H9 (cell line): Measurements from ENCODE around the gene SHISA4. TPM values are rescaled to one million over a fixed set of nuclear protein-coding genes. Genes with fewer than 3 reads are reported as not detected.

ENCODE experiments used
- DNase-seq: peaks from one replicate; pipeline ENCODE4 v3.0.0-alpha.2; 2017
- H2AFZ ChIP-seq: one replicate; pipeline ENCODE4 v1.6.1; 2013; ENCODE audit warnings: mild to moderate bottlenecking, low read length, control low read depth, moderate library complexity
- H2AK5ac ChIP-seq: 2 replicates; pipeline ENCODE4 v1.6.1; 2013; ENCODE audit warnings: low read length, control low read depth, mixed read lengths; ENCODE audit not compliant: insufficient read length
- H2BK120ac ChIP-seq: one replicate; pipeline ENCODE4 v1.6.1; 2013; ENCODE audit warnings: low read depth, mild to moderate bottlenecking, low read length, control low read depth, inconsistent platforms; ENCODE audit not compliant: poor library complexity, severe bottlenecking
- H2BK12ac ChIP-seq: 2 replicates; pipeline ENCODE4 v1.6.1; 2013; ENCODE audit warnings: low read length, control low read depth, mixed read lengths, low read depth; ENCODE audit not compliant: insufficient read length
- H2BK15ac ChIP-seq: 2 replicates; pipeline ENCODE4 v1.6.1; 2013; ENCODE audit warnings: low read depth, low read length, control low read depth
- H2BK20ac ChIP-seq: one replicate; pipeline ENCODE4 v1.6.1; 2013; ENCODE audit warnings: low read depth, mild to moderate bottlenecking, low read length, control low read depth, inconsistent platforms; ENCODE audit not compliant: poor library complexity, severe bottlenecking
- H2BK5ac ChIP-seq: 2 replicates; pipeline ENCODE4 v1.6.1; 2013; ENCODE audit warnings: low read length, control low read depth, mixed read lengths; ENCODE audit not compliant: insufficient read length
- H3K14ac ChIP-seq: 2 replicates; pipeline ENCODE4 v1.6.1; 2013; ENCODE audit warnings: low read length, control low read depth; ENCODE audit not compliant: insufficient read depth
- H3K18ac ChIP-seq: 2 replicates; pipeline ENCODE4 v1.6.1; 2013; ENCODE audit warnings: low read depth, mild to moderate bottlenecking, mixed read lengths, low read length, control low read depth; ENCODE audit not compliant: insufficient read length
- H3K23ac ChIP-seq: 2 replicates; pipeline ENCODE4 v1.6.1; 2013; ENCODE audit warnings: low read length, control low read depth, mixed read lengths, low read depth; ENCODE audit not compliant: insufficient read length
- H3K23me2 ChIP-seq: 2 replicates; pipeline ENCODE4 v1.6.1; 2013; ENCODE audit warnings: low read depth, mild to moderate bottlenecking, mixed read lengths, low read length, control low read depth; ENCODE audit not compliant: insufficient read length, poor library complexity, severe bottlenecking
- H3K27ac ChIP-seq: 2 replicates; pipeline ENCODE4 v1.5.1; 2013; ENCODE audit warnings: low read length, control low read depth, mixed read lengths, low read depth; ENCODE audit not compliant: insufficient read length
- H3K27me3 ChIP-seq: 2 replicates; pipeline ENCODE4 v1.6.1; 2013; ENCODE audit warnings: low read length, control low read depth, inconsistent platforms; ENCODE audit not compliant: insufficient read depth
- H3K4ac ChIP-seq: 2 replicates; pipeline ENCODE4 v1.6.1; 2013; ENCODE audit warnings: low read depth, mild to moderate bottlenecking, control low read depth, inconsistent platforms, low read length, moderate library complexity
- H3K4me1 ChIP-seq: 2 replicates; pipeline ENCODE4 v1.6.1; 2013; ENCODE audit warnings: low read length, control low read depth, inconsistent platforms; ENCODE audit not compliant: insufficient read depth
- H3K4me2 ChIP-seq: 2 replicates; pipeline ENCODE4 v1.6.1; 2013; ENCODE audit warnings: low read length, control low read depth, mixed read lengths; ENCODE audit not compliant: insufficient read length, insufficient read depth
- H3K56ac ChIP-seq: 2 replicates; pipeline ENCODE4 v1.6.1; 2013; ENCODE audit warnings: low read depth, mild to moderate bottlenecking, mixed read lengths, low read length, control low read depth; ENCODE audit not compliant: insufficient read length
- H3K79me1 ChIP-seq: 2 replicates; pipeline ENCODE4 v1.6.1; 2013; ENCODE audit warnings: low read depth, mild to moderate bottlenecking, moderate library complexity, low read length, control low read depth, inconsistent platforms; ENCODE audit not compliant: insufficient read depth, poor library complexity, severe bottlenecking
- H3K79me2 ChIP-seq: 2 replicates; pipeline ENCODE4 v1.6.1; 2013; ENCODE audit warnings: low read length, control low read depth, inconsistent platforms; ENCODE audit not compliant: insufficient read depth
- H3K9ac ChIP-seq: 2 replicates; pipeline ENCODE4 v1.6.1; 2013; ENCODE audit warnings: low read length, control low read depth, mixed read lengths; ENCODE audit not compliant: insufficient read length; ENCODE audit errors: extremely low read depth
- H3K9me3 ChIP-seq: one replicate; pipeline ENCODE4 v1.6.1; 2013; ENCODE audit warnings: low read depth, low read length, inconsistent platforms; ENCODE audit not compliant: control insufficient read depth
- H3T11ph ChIP-seq: one replicate; pipeline ENCODE4 v1.6.1; 2013; ENCODE audit warnings: mild to moderate bottlenecking, low read length, control low read depth, inconsistent platforms
- H4K20me1 ChIP-seq: one replicate; pipeline ENCODE4 v1.6.1; 2013; ENCODE audit not compliant: control insufficient read depth, insufficient read length, insufficient read depth
- H4K5ac ChIP-seq: 2 replicates; pipeline ENCODE4 v1.6.1; 2013; ENCODE audit warnings: low read depth, mild to moderate bottlenecking, mixed read lengths, low read length, control low read depth; ENCODE audit not compliant: insufficient read length
- H4K8ac ChIP-seq: replicated peaks from 2 replicates; pipeline ENCODE4 v1.6.1; 2013; ENCODE audit warnings: low read length, control low read depth, mixed read lengths, low read depth; ENCODE audit not compliant: insufficient read length
- H4K91ac ChIP-seq: 2 replicates; pipeline ENCODE4 v1.6.1; 2013; ENCODE audit warnings: low read depth, mild to moderate bottlenecking, moderate library complexity, mixed read lengths, low read length, control low read depth; ENCODE audit not compliant: insufficient read length
- H3K27ac Mint-ChIP-seq, 3 experiments: 2 replicates in 2 of 3; 3 replicates in 1 of 3; pipeline ENCODE4 v1.8.0; 2020 to 2021; ENCODE audit warnings: mixed read lengths in 3 of 3, mild to moderate bottlenecking in 1 of 3, moderate library complexity in 1 of 3
- H3K27me3 Mint-ChIP-seq: 2 replicates; pipeline ENCODE4 v1.8.0; 2021; ENCODE audit warnings: low read depth, mild to moderate bottlenecking, moderate library complexity, mixed read lengths
- H3K36me3 Mint-ChIP-seq, 3 experiments: 2 replicates in 2 of 3; 3 replicates in 1 of 3; pipeline ENCODE4 v1.8.0; 2020 to 2021; ENCODE audit warnings: low read depth in 3 of 3, mixed read lengths in 3 of 3; ENCODE audit not compliant: insufficient read depth in 1 of 3
- H3K4me1 Mint-ChIP-seq, 2 experiments: 2 replicates each; pipeline ENCODE4 v1.8.0; 2020; ENCODE audit warnings: mixed read lengths in 2 of 2
- H3K4me3 Mint-ChIP-seq, 2 experiments: 2 replicates in 1 of 2; 3 replicates in 1 of 2; pipeline ENCODE4 v1.8.0; 2020 to 2021; ENCODE audit warnings: mild to moderate bottlenecking in 2 of 2, mixed read lengths in 2 of 2, moderate library complexity in 1 of 2
- H3K9me3 Mint-ChIP-seq, 2 experiments: 2 replicates in 1 of 2; 3 replicates in 1 of 2; pipeline ENCODE4 v1.8.0; 2020; ENCODE audit warnings: mild to moderate bottlenecking in 2 of 2, mixed read lengths in 2 of 2, moderate library complexity in 1 of 2
- CTCF ChIP-seq: fragments of 200-600 bp; sonication (generic); conservative IDR thresholded peaks from 3 replicates; pipeline ENCODE4 v1.8.0; 2021; ENCODE audit warnings: antibody characterized with exemption, mild to moderate bottlenecking
- WGBS: extraction: QIAGEN DNeasy Blood & Tissue Kit; methylation state at CpG from one replicate; pipeline ENCODE4 v1.1.7; 2013; ENCODE audit warnings: missing lambda C conversion rate, low lambda C conversion rate, mixed read lengths; ENCODE audit not compliant: insufficient read length; ENCODE audit errors: extremely low coverage; 5-methylcytosine and 5-hydroxymethylcytosine counted together
- microRNA-seq: library from miRNA; unstranded; fragments of <30 nt; microRNA quantifications from one replicate; pipeline ENCODE4, GENCODE V29; 2020; ENCODE audit warnings: borderline microRNAs expressed
- total RNA-seq: library from RNA; stranded (reverse); gene quantifications from 2 replicates; pipeline ENCODE4 v1.2.1, GENCODE V29; 2021

The SHISA4 gene
- total RNA-seq, 1 experiment from 2014 or later: 6.3 TPM

GRCh38 chr1:201942129-201942495 is 53.4 kb downstream of the SHISA4 start:
- Mint-ChIP-seq H3K4me3 (peak overlapping the region; percentile 57 to 76; a peak in 4 of 5 replicates), H3K36me3 (no peaks in the 10 kb centered on the region), H3K4me1 (peaks cover 26 to 47% of the 10 kb centered on the region in 2 experiments), H3K27ac (peak overlapping the region; percentile 95 to 98 (median 97)), H3K27me3 (peaks cover 17% of the 10 kb centered on the region), H3K9me3 (no peaks in the 10 kb centered on the region)
- no peak for TF ChIP-seq CTCF
- WGBS: no CpG with 5 or more reads among the region's 1 CpG
- no peak overlapping the region for H2BK120ac ChIP-seq
- no peak overlapping the region for H2BK15ac ChIP-seq
- H3K9me3 ChIP-seq: no peaks in the 10 kb centered on the region
- no peak overlapping the region for H3K18ac ChIP-seq
- H4K91ac ChIP-seq: no peak overlapping the region
- H3K4me1 ChIP-seq: peaks cover 6% of the 10 kb centered on the region
- DNase-seq: no peak
- H2BK12ac ChIP-seq: no peak overlapping the region
- H3K27ac ChIP-seq: peak overlapping the region; percentile 90
- no peak overlapping the region for H3K14ac ChIP-seq
- no peak overlapping the region for H4K5ac ChIP-seq
- no peak overlapping the region for H3K4ac ChIP-seq
- H3K79me2 ChIP-seq: no peaks in the 10 kb centered on the region
- no peak overlapping the region for H3K23ac ChIP-seq
- peaks cover 2% of the 10 kb centered on the region; the same call in 1 of the 2 replicates for H3K27me3 ChIP-seq
- no peak overlapping the region for H2AK5ac ChIP-seq
- no peak overlapping the region for H2BK5ac ChIP-seq
- no peaks in the 10 kb centered on the region for H4K20me1 ChIP-seq
- H3K56ac ChIP-seq: no peak overlapping the region
- H3K23me2 ChIP-seq: peaks cover 6% of the 10 kb centered on the region
- no peak overlapping the region for H2AFZ ChIP-seq
- no peak overlapping the region for H4K8ac ChIP-seq
- H3K79me1 ChIP-seq: no peaks in the 10 kb centered on the region
- no peak overlapping the region for H3T11ph ChIP-seq
- peak overlapping the region; percentile 60 for H3K4me2 ChIP-seq
- no peak overlapping the region for H2BK20ac ChIP-seq
- no peak overlapping the region for H3K9ac ChIP-seq

Small RNA genes within 50 kb of the gene (microRNA-seq; reads per million reads assigned to microRNA genes)
- not detected for gene MIR6739

Other genes starting within 250 kb of the SHISA4 start
- gene IPO9, start 59.7 kb upstream of the SHISA4 start, total RNA-seq: 104 TPM in 2 replicates
- gene LMOD1, start 57.6 kb downstream of the SHISA4 start, total RNA-seq: 0.31 and 0.44 TPM in 2 replicates
- 60.3 and 60.9 TPM in 2 replicates for gene TIMM17A, start 66.6 kb downstream of the SHISA4 start, total RNA-seq
- 49.2 and 49.9 TPM in 2 replicates for gene RNPEP, start 93.8 kb downstream of the SHISA4 start, total RNA-seq
- gene ELF3, start 121.7 kb downstream of the SHISA4 start, total RNA-seq: 9.1 and 10.4 TPM in 2 replicates
- gene GPR37L1, start 234.0 kb downstream of the SHISA4 start, total RNA-seq: 0.11 TPM in 2 replicates